ENCODE data around the gene DAPK3.
A peak's percentile ranks its signal among the peaks of the same experiment; 100 is the strongest.

The DAPK3 gene

DNA sequence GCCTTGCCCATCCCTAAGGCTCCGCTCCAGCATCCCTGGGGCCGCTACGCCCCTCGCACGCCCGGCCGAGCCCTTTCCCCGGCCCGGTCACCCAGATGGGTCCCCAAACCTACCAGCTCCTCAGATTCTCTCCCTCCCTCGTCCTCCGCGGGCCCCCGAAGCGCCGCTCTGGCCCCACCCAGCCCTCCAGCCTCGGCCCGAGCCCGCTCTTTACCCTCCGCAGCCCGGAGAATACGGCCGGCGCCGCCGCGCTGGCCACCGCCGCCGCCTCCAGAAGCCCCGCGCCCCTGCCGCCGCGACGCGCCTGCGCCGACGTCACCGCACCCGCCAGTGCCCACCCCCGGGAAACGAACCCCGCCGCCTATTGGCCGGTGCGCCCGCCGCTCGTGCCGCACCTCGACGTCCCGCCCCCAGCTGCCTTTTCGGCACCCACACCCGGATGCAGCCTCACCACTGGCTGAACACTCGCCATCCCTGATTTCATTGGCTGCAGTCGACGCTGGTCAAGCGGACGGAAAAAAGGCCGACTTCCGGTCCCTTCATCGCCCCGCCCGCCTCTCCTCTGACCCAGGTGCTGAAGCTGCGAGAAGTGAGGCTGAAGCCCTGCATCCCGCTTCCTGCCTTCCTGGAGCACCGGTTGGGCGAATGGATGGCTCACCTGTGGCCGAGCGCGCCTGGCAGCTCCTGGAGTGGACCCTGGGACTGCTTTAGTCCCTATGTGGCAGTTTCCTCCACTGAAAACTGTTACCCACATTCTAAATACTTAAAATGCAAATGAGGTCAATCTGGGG is at the start of gene DAPK3:
Gene DAPK3 (minus strand): TSS at position 292 of the 791 bp plus-strand sequence. CDS start 1,364 bp downstream, outside the sequence.
- DNase-seq (ENCODE audit: low read depth) = peak; percentile 99
- peak within 1 kb of the TSS; percentile 92 for H3K4me3 ChIP-seq (ENCODE audit: low read length)
- TF ChIP-seq, protein P1, sequence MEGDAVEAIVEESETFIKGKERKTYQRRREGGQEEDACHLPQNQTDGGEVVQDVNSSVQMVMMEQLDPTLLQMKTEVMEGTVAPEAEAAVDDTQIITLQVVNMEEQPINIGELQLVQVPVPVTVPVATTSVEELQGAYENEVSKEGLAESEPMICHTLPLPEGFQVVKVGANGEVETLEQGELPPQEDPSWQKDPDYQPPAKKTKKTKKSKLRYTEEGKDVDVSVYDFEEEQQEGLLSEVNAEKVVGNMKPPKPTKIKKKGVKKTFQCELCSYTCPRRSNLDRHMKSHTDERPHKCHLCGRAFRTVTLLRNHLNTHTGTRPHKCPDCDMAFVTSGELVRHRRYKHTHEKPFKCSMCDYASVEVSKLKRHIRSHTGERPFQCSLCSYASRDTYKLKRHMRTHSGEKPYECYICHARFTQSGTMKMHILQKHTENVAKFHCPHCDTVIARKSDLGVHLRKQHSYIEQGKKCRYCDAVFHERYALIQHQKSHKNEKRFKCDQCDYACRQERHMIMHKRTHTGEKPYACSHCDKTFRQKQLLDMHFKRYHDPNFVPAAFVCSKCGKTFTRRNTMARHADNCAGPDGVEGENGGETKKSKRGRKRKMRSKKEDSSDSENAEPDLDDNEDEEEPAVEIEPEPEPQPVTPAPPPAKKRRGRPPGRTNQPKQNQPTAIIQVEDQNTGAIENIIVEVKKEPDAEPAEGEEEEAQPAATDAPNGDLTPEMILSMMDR (IDR thresholded peaks at IDR 0.05; ENCODE audit: insufficient read depth, low read depth, low read length, missing control alignments) = no peak

GRCh38 chr19:4019578-4019977 is 48.7 kb upstream of the DAPK3 start:
- DNase-seq (ENCODE audit: low read depth) = no peak
- TF ChIP-seq, protein P1 (IDR thresholded peaks at IDR 0.05; ENCODE audit: insufficient read depth, low read depth, low read length, missing control alignments) = no peak
- H3K4me3 ChIP-seq (ENCODE audit: low read length) = no peak overlapping the region

DNA sequence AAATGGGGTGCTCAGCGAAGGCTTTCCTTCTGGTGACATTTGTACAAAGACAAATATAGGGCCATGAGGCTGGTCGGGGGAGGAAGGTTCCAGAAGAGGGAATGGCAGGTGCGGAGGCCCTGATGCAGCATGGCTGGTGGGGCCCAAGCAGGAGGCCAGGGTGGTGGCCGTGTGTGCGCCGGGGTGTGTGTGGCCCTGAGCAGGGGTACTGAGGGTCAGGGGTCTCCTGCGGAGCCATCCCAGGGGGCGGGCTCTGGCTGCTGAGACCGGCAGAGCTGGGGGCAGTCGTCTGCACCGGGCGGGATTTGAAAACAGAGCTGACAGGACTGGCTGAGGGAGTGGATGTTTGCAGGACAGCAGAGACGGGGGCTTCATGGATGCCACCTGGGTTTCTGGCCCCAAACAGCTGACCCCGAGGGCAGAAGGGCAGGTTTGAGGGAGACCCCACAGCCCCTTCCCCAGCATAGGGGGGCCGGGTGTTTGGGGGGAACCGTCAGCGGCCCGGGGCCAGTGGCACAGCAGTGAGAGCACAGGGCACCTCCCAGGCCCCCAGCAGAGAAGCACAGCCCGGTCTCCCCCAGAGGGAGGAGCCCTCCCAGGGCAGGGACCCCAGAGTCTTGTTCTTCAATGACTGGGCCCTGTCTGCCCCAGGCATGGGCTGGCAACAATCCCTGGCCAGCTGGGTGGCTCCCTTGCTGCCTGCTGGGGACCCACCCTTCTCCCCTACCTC is 48.0 kb upstream of the DAPK3 start:
- no peak overlapping the region for H3K4me3 ChIP-seq (ENCODE audit: low read length)
- no peak for DNase-seq (ENCODE audit: low read depth)
- TF ChIP-seq, protein P1 (IDR thresholded peaks at IDR 0.05; ENCODE audit: insufficient read depth, low read depth, low read length, missing control alignments) = no peak

DNA sequence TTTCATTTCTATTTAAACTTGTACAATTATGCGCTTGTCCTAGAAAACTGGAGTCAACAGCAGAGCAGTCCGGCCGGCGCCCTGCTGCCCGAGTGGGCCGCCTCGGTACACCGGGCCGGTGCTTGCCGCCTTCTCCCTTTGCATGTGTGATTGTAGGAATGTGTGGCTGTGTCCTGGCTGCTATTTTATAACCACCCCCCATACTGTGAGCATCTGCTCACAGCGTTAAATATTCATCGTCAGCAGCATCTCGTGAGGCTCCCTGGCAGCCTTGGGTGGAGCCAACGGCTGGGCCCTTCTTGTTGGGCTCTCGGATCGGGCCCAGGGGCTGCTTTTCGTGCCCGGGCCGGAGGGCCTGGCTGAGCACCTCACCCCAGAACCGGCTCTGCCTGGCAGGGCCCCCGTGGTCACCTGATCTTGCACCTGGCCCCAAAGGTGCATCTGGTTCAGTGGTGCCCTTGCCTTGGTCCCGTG is 47.3 kb upstream of the DAPK3 start:
- TF ChIP-seq, protein P1 (IDR thresholded peaks at IDR 0.05; ENCODE audit: insufficient read depth, low read depth, low read length, missing control alignments) = no peak
- no peak overlapping the region for H3K4me3 ChIP-seq (ENCODE audit: low read length)
- no peak for DNase-seq (ENCODE audit: low read depth)

DNA sequence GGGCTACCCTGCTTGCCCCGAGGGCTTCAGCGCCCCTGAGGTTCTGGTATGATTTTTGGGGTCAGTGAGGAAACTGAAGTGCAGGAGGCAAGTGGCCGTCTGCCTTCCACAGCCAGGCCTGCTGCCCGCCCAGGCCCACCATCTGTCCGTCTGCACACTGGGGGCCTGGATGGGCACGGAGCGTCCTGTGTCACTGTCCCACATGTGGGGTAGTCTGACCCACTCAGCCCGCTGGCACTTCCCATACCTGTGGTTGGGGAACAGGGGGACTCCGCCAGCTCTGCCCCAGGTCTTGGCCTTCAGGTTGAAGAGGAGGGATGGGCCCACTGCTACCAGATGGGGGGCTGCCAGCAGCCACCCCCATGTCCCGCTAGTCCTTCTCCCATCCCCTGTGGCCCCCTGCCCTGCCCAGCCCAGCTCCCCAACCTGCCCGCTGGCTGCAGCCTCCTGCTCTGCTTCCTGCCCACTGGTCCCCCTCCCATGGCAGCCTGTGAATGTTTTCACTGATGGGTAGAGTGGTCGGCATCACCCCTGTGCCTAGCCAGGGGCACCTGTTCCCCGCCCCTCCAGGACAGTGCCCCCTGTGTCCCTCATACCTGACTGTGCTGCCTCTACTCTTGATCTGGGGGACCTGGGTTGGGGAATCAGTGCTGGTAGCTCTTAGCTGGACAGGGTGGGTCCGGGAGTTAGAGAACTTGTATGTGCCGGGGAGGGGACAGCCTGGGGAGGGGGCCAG is 46.2 kb upstream of the DAPK3 start:
- TF ChIP-seq, protein P1 (IDR thresholded peaks at IDR 0.05; ENCODE audit: insufficient read depth, low read depth, low read length, missing control alignments) = no peak
- no peak overlapping the region for H3K4me3 ChIP-seq (ENCODE audit: low read length)
- no peak for DNase-seq (ENCODE audit: low read depth)

DNA sequence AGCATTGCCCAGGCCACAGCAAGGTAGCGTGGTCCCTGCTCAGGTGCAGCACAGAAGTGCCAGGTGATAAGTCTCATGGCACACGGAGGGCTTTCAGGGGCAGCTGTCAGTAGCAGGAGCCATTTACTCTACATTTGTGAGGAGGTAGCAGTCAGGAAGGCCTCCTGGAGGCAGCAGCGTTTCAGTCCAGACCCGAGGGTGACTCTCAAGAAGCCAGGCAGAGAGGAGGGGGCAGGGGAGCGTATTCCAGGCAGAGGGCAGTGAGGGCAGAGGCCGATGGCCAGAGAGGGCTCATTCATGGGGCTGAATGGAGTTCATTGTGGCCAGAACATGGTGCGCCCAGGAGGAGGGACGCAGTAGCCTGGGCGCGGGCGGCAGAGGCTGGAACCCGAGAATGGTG is 45.6 kb upstream of the DAPK3 start:
- no peak overlapping the region for H3K4me3 ChIP-seq (ENCODE audit: low read length)
- TF ChIP-seq, protein P1 (IDR thresholded peaks at IDR 0.05; ENCODE audit: insufficient read depth, low read depth, low read length, missing control alignments) = no peak
- no peak for DNase-seq (ENCODE audit: low read depth)
